Activated CD8-positive, alpha-beta T cell treated with anti-CD3 and anti-CD28 coated beads for 36 hours (primary cell): Measurements from ENCODE around the gene CEP120. TPM values are rescaled to one million over a fixed set of nuclear protein-coding genes. Genes with fewer than 3 reads are reported as not detected.
"Not testable (repeated sequence)": the region's sequence is repeated elsewhere in the genome, so short reads cannot be mapped to it uniquely, and the experiment has no call there.

Experiments used
- ATAC-seq: fragments of 200-7000 bp; cut with Tn5 transposase; one replicate; pipeline ENCODE4 v1.10.0; 2021; ENCODE audit warnings: mild to moderate bottlenecking, moderate library complexity
- CTCF ChIA-PET: fragments of 350-600 bp; sonication (Branson Sonifier 250); formaldehyde crosslinking; loops from one replicate; lab custom pipeline; 2021; ENCODE audit warnings: antibody characterized with exemption; lab: Charles Lee
- POLR2A ChIA-PET: fragments of 350-600 bp; sonication (Branson Sonifier 250); formaldehyde crosslinking; loops from one replicate; lab custom pipeline; 2021; ENCODE audit warnings: antibody characterized with exemption; lab: Charles Lee
- DNase-seq: peaks from one replicate; pipeline ENCODE4 v3.0.0-alpha.2; 2020
- H3K27ac Mint-ChIP-seq: one replicate; pipeline ENCODE4 v1.8.0; 2021; ENCODE audit warnings: mild to moderate bottlenecking, mixed read lengths
- H3K27me3 Mint-ChIP-seq: one replicate; pipeline ENCODE4 v1.8.0; 2021; ENCODE audit warnings: mixed read lengths
- H3K36me3 Mint-ChIP-seq: one replicate; pipeline ENCODE4 v1.8.0; 2021; ENCODE audit warnings: low read depth, mixed read lengths
- H3K4me1 Mint-ChIP-seq: one replicate; pipeline ENCODE4 v1.8.0; 2021; ENCODE audit warnings: low read depth, mixed read lengths
- H3K4me3 Mint-ChIP-seq: one replicate; pipeline ENCODE4 v1.8.0; 2021; ENCODE audit warnings: mild to moderate bottlenecking, moderate library complexity, mixed read lengths
- H3K9me3 Mint-ChIP-seq: one replicate; pipeline ENCODE4 v1.8.0; 2021; ENCODE audit warnings: mixed read lengths
- intact Hi-C: fragments of 100-400 bp; cut with micrococcal nuclease; formaldehyde crosslinking; loops from one replicate; pipeline ENCODE4 v1.10.0; 2022
- total RNA-seq, 2 experiments: library from RNA; stranded (reverse); gene quantifications; one replicate each; pipeline ENCODE4 v1.2.3, GENCODE V29; 2021
- TF ChIP-seq, protein P1 (sequence below): fragments of 200-600 bp; IDR thresholded peaks from one replicate; pipeline ENCODE4 v1.8.0; 2022; ENCODE audit warnings: antibody characterized with exemption, mild to moderate bottlenecking

The CEP120 gene
- total RNA-seq: 10 to 100 TPM; 22.6 to 28.3 TPM

DNA sequence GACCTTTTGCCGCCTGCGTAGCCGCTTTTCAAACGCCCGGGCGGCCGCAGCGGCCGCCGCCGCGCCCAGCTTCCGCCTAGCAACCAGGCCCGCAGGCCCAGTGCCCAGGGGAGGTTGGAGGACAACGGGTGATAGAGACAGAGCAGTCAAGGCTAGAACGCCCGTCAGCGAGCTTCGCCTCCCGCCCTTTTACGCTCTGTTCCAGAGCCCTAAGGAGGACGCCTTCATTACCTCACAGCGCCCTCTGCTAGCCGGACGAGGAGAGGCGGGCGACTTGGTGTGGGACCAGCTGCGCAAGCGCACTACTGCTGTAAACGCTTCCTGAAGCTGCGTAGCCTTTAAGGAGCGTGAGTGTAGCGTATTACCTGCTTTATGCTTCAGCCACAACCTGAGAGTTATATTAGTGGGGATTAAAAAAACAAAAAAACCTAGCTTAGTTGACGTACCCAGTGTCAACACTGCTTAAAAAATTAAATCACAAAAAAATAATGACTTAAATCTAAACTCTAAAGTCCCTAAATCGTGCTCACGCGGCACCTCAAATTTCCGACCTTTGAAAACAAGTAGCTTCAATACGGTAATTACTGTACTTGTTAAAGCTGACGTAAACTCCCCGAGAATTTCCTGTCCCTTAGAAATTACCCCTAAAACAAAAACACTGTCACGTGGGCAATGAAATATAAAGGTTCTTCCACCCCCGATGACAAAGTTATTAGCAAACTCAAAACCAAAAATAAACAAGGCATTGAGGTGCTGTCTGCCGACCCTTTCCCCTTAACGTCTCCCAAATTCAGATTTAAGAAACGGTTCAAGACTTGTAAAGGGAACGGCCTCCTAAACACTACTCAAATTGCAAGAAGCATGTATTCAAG, at the start of gene CEP120:
TSS of gene CEP120 (minus strand) at position 126 of the 872 bp plus-strand sequence. CDS start 405 bp downstream, outside the sequence.
- Mint-ChIP-seq H3K9me3 (no peaks in the 10 kb centered on the region), H3K36me3 (peaks cover 6% of the 10 kb centered on the region), H3K4me1 (peaks cover 15% of the 10 kb centered on the region), H3K27me3 (no peaks in the 10 kb centered on the region), H3K4me3 (no peak within 1 kb of the TSS), H3K27ac (no peak within 1 kb of the TSS)
- intact Hi-C loops: loop anchor here (5.0 kb wide), 3 partner anchors 89 to 189 kb away; partner anchors contain the start of gene CSNK1G3
- ATAC-seq (peak; percentile 96), DNase-seq (peak; percentile 99)
- POLR2A ChIA-PET: interaction anchor here (0.5 to 4.8 kb wide), 26 partner anchors 8 to 649 kb away, joined by 3 to 64 read pairs (median 5); partner anchors contain the start of gene CSNK1G3
- CTCF ChIA-PET: interaction anchor here (0.6 to 3.1 kb wide), 38 partner anchors 10 to 193 kb away, joined by 3 to 27 read pairs (median 5); partner anchors contain the start of gene CSNK1G3
- TF ChIP-seq, protein P1, sequence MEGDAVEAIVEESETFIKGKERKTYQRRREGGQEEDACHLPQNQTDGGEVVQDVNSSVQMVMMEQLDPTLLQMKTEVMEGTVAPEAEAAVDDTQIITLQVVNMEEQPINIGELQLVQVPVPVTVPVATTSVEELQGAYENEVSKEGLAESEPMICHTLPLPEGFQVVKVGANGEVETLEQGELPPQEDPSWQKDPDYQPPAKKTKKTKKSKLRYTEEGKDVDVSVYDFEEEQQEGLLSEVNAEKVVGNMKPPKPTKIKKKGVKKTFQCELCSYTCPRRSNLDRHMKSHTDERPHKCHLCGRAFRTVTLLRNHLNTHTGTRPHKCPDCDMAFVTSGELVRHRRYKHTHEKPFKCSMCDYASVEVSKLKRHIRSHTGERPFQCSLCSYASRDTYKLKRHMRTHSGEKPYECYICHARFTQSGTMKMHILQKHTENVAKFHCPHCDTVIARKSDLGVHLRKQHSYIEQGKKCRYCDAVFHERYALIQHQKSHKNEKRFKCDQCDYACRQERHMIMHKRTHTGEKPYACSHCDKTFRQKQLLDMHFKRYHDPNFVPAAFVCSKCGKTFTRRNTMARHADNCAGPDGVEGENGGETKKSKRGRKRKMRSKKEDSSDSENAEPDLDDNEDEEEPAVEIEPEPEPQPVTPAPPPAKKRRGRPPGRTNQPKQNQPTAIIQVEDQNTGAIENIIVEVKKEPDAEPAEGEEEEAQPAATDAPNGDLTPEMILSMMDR: peak; percentile 67

DNA sequence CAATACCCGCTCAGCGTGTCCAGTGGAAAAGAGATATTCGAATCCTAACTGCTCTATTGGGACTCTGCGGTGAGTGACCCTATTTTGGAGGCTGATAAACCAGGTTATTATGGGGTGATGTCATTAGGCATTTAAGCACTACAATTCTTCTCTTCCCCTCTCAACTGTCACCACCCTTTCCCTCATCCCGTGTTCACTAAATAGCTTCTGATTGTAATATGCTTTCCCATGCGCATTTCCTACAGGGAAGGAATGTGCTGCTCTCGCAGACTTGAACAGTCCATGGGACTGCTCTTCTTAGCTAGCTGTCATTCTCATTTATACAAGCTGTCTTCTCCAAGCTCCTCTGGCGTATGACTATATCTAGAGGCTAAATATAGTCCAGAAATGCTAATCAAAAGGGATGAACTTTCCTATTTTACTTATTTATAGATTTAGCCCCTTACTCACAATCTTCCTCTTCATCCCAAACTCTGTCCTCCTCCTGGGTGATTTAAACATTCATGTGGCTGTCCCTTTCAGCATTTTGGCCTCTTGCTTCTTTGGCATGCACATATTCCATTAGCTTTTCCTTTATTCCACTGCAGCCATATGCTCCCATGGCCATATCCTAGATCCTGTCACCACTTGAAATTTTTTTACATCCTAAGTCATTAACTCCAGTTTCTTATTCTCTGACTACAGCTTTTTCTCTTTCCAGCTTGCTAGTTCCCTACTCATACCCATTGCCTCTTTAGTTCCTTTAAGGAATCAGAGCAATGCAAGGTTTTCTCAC, 49.1 kb upstream of the CEP120 start:
- Mint-ChIP-seq H3K9me3 (peaks cover 8% of the 10 kb centered on the region), H3K36me3 (no peaks in the 10 kb centered on the region), H3K27me3 (peaks cover 25% of the 10 kb centered on the region), H3K27ac (no peak overlapping the region), H3K4me1 (no peaks in the 10 kb centered on the region), H3K4me3 (no peak overlapping the region)
- TF ChIP-seq, protein P1: no peak
- intact Hi-C loops: no loop called here
- ATAC-seq (no peak), DNase-seq (no peak)
- ChIA-PET CTCF (interaction anchor here (0.7 to 0.8 kb wide), 2 partner anchors 12 to 117 kb away, joined by 3 read pairs; no protein-coding TSS in a partner anchor), POLR2A (interaction anchor here (0.7 kb wide), 1 partner anchor 29 kb away, joined by 3 read pairs; no protein-coding TSS in a partner anchor)

DNA sequence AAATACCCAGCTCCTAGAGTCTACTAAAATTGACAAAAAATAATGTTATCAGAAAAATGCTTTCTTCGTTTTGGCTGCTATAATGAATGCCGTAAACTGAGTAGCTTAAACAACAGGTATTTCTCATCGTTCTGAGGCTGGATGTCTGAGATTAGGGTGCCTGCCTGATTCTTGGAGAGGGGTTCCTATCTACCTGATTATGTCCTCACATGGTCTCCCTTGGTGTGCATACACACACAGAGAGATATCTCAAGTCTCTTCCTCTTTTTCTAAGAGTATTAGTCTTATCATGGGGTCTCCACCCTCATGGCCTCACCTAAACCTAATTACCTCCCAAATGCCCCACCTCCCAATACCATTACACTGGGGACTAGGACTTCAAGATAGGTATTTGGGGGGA, 48.2 kb upstream of the CEP120 start:
- CTCF ChIA-PET: interaction anchor here (1.3 kb wide), 1 partner anchor 10 kb away, joined by 3 read pairs; no protein-coding TSS in a partner anchor
- no peak for ATAC-seq
- intact Hi-C loops: no loop called here
- H3K27me3 Mint-ChIP-seq: peaks cover 22% of the 10 kb centered on the region
- no peaks in the 10 kb centered on the region for H3K36me3 Mint-ChIP-seq
- POLR2A ChIA-PET: interaction anchor here (0.7 kb wide), 1 partner anchor 28 kb away, joined by 3 read pairs; no protein-coding TSS in a partner anchor
- no peak overlapping the region for H3K27ac Mint-ChIP-seq
- no peak overlapping the region for H3K4me3 Mint-ChIP-seq
- H3K9me3 Mint-ChIP-seq: peaks cover 12% of the 10 kb centered on the region
- no peaks in the 10 kb centered on the region for H3K4me1 Mint-ChIP-seq
- DNase-seq: no peak
- TF ChIP-seq, protein P1: no peak

DNA sequence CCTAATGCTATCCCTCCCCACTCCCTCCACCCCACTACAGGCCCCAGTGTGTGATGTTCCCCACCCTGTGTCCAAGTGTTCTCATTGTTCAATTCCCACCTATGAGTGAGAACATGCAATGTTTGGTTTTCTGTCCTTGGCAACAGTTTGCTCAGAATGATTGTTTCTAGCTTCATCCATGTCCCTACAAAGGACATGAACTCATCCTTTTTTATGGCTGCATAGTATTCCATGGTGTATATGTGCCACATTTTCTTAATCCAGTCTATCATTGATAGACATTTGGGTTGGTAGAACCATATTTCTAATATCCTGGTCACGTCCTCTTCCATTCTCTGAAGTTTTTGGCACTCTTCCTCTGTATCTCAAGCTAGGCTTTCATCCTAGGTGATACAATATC, 43.6 kb upstream of the CEP120 start:
- H3K4me3 Mint-ChIP-seq, POLR2A ChIA-PET, intact Hi-C loops, DNase-seq, CTCF ChIA-PET, H3K27ac Mint-ChIP-seq, ATAC-seq, H3K4me1 Mint-ChIP-seq, H3K36me3 Mint-ChIP-seq: not testable (repeated sequence)
- peaks cover 12% of the 10 kb centered on the region for H3K9me3 Mint-ChIP-seq
- H3K27me3 Mint-ChIP-seq: peaks cover 18% of the 10 kb centered on the region

DNA sequence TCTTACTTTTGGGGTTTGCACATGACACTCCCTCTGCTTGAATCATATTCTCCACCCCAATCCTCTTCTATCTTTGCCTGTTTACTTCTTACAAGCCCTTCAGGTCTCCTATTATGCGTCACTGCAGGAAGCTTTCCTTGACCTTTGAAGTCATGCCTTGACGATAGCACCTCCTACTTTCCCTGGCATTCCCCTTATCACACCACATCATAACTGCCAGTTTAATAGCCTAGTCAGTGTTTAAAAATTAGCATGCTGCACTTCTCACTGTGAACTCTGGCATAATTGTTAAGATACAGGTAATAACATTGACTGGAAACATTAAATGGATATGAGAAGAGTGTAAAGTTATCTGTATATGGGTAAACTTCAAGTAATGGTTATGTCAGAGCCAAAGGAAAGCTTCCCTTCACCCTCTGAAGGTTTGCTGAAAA, 37.1 kb upstream of the CEP120 start:
- intact Hi-C loops: no loop called here
- Mint-ChIP-seq H3K4me3 (peak overlapping the region; percentile 5), H3K4me1 (peaks cover 15% of the 10 kb centered on the region), H3K9me3 (no peaks in the 10 kb centered on the region), H3K36me3 (peaks cover 1% of the 10 kb centered on the region), H3K27me3 (no peaks in the 10 kb centered on the region), H3K27ac (peak overlapping the region; percentile 84)
- CTCF ChIA-PET: interaction anchor here (0.7 to 2.0 kb wide), 6 partner anchors 11 to 150 kb away, joined by 3 to 6 read pairs (median 3); partner anchors contain the start of gene CEP120
- DNase-seq (peak; percentile 72), ATAC-seq (peak; percentile 95)
- POLR2A ChIA-PET: interaction anchor here (1.2 to 1.9 kb wide), 3 partner anchors 10 to 53 kb away, joined by 4 to 12 read pairs (median 6); partner anchors contain the start of gene CEP120
- TF ChIP-seq, protein P1: no peak

DNA sequence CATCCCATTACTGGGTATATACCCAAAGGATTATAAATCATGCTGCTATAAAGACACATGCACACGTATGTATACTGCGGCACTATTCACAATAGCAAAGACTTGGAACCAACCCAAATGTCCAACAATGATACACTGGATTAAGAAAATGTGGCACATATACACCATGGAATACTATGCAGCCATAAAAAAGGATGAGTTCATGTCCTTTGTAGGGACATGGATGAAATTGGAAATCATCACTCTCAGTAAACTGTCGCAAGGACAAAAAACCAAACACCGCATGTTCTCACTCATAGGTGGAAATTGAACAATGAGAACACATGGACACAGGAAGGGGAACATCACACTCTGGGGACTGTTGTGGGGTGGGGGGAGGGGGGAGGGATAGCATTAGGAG, 35.8 kb upstream of the CEP120 start:
- POLR2A ChIA-PET, H3K27ac Mint-ChIP-seq, intact Hi-C loops, H3K9me3 Mint-ChIP-seq, H3K27me3 Mint-ChIP-seq, DNase-seq, ATAC-seq, H3K36me3 Mint-ChIP-seq, H3K4me3 Mint-ChIP-seq: not testable (repeated sequence)
- H3K4me1 Mint-ChIP-seq: peaks cover 15% of the 10 kb centered on the region
- CTCF ChIA-PET: interaction anchor here (2.0 kb wide), 1 partner anchor 17 kb away, joined by 5 read pairs; no protein-coding TSS in a partner anchor
